Measurements from ENCODE around the gene OAS3.
"Not testable (repeated sequence)": the region's sequence is repeated elsewhere in the genome, so short reads cannot be mapped to it uniquely, and the experiment has no call there.

OAS3 gene

GRCh38 chr12:112973011-112973735 is 34.9 kb downstream of the OAS3 start:
- peak overlapping the region; percentile 56 for H3K27ac Mint-ChIP-seq
- peaks cover 16% of the 10 kb centered on the region for H3K4me1 Mint-ChIP-seq
- ATAC-seq (ENCODE audit: low read depth) (no peak), DNase-seq (ENCODE audit: low spot score in 2 of 2) (no peak)
- H3K27me3 Mint-ChIP-seq = no peaks in the 10 kb centered on the region
- H3K9me3 Mint-ChIP-seq = no peaks in the 10 kb centered on the region
- no peak overlapping the region for H3K4me3 Mint-ChIP-seq
- H3K36me3 Mint-ChIP-seq = peaks cover 9% of the 10 kb centered on the region

- peak overlapping the region; percentile 56 for H3K27ac Mint-ChIP-seq
- peaks cover 9% of the 10 kb centered on the region for H3K36me3 Mint-ChIP-seq
- no peaks in the 10 kb centered on the region for H3K9me3 Mint-ChIP-seq
- no peak overlapping the region for H3K4me3 Mint-ChIP-seq
- peaks cover 17% of the 10 kb centered on the region for H3K4me1 Mint-ChIP-seq
- ATAC-seq (ENCODE audit: low read depth) = no peak
- H3K27me3 Mint-ChIP-seq = no peaks in the 10 kb centered on the region
- DNase-seq (ENCODE audit: low spot score in 2 of 2) = no peak
Measured at GRCh38 chr12:112973818-112974231, 35.6 kb downstream of the OAS3 start.

DNA sequence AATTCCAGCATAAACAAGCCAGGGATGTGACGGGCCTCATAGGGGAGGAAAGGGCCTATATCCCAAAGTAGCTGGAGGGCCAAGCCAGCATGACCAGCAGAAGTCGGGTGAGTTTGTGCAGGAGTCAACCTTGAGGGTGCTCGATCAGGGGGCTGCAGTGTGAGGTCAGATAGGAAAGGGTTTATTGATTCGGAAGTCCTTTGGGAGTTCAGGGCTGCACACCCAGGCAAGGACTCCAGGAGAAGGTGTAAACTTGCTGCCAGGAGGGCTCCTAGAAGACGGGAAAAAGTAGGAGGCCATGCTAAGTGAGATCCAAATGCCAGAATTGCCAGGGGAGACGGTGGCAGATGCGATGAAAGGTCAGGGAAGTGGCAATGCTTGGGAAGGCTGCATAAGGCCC is 36.6 kb downstream of the OAS3 start:
- Mint-ChIP-seq H3K4me1 (peaks cover 27% of the 10 kb centered on the region), H3K36me3 (peaks cover 7% of the 10 kb centered on the region), H3K27ac (no peak overlapping the region)

GRCh38 chr12:112977139-112977538 is 38.9 kb downstream of the OAS3 start:
- DNase-seq (ENCODE audit: low spot score in 2 of 2) (no peak), ATAC-seq (ENCODE audit: low read depth) (no peak)
- no peak overlapping the region for H3K4me3 Mint-ChIP-seq
- H3K27me3 Mint-ChIP-seq = no peaks in the 10 kb centered on the region
- H3K27ac Mint-ChIP-seq = peak overlapping the region; percentile 69
- H3K9me3 Mint-ChIP-seq = no peaks in the 10 kb centered on the region
- peaks cover 5% of the 10 kb centered on the region for H3K36me3 Mint-ChIP-seq
- peaks cover 45% of the 10 kb centered on the region for H3K4me1 Mint-ChIP-seq

More for the DNA sequence above, 36.6 kb downstream of the OAS3 start:
- H3K27me3 Mint-ChIP-seq = no peaks in the 10 kb centered on the region
- DNase-seq (ENCODE audit: low spot score in 2 of 2) = no peak
- no peaks in the 10 kb centered on the region for H3K9me3 Mint-ChIP-seq
- H3K4me3 Mint-ChIP-seq = no peak overlapping the region
- ATAC-seq (ENCODE audit: low read depth) = no peak

- Mint-ChIP-seq H3K4me1 (peaks cover 49% of the 10 kb centered on the region), H3K4me3 (peak overlapping the region; percentile 99), H3K27me3 (no peaks in the 10 kb centered on the region), H3K27ac (peak overlapping the region; percentile 69), H3K36me3 (peaks cover 9% of the 10 kb centered on the region), H3K9me3 (peaks cover 3% of the 10 kb centered on the region)
- DNase-seq (ENCODE audit: low spot score in 2 of 2) = no peak
- no peak for ATAC-seq (ENCODE audit: low read depth)
Measured at GRCh38 chr12:112977641-112978040, 39.4 kb downstream of the OAS3 start.

DNA sequence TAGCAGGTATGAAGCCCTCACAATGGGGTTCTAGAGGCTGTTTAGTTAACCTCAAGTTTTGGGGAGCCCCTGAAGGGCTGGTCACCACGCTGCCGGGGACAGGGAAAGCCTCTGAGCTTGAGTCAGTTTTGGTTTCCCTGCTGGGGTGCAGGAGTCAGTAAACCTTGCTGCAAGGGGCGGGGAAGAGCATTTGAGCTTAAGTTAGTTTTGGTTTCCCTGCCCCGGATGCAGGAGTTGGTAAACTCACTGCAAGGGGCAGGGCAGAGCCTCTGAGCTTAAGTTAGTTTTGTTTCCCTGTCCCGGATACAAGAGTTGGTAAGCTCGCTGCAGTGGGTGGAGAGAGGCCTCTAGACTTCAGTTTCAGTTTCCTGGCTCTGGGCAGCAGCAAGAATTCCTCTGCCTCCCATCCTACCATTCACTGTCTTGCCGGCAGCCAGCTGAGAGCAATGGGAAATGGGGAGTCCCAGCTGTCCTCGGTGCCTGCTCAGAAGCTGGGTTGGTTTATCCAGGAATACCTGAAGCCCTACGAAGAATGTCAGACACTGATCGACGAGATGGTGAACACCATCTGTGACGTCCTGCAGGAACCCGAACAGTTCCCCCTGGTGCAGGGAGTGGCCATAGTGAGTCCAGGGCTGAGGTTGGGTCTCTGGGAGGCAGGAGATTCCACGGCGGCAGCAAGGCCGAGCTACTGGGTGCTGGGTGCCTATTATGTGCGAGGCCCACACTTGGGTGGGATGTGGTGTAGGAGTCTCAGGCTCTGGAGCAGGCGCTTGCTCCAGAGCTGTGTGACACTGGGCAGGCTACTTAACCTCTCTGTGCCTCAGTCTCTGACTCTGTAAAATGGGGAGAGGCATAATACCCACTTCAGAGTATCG is 40.1 kb downstream of the OAS3 start, which contains the start of gene OAS2:
TSS of gene OAS2 (plus strand) at position 357 of the 878 bp plus-strand sequence. CDS start at position 447, 90 bp downstream.
- DNase-seq (ENCODE audit: low spot score in 2 of 2) (peak; percentile 63 to 75), ATAC-seq (ENCODE audit: low read depth) (peak; percentile 93)
- H3K4me1 Mint-ChIP-seq = peaks cover 47% of the 10 kb centered on the region
- peaks cover 12% of the 10 kb centered on the region for H3K36me3 Mint-ChIP-seq
- peaks cover 5% of the 10 kb centered on the region for H3K9me3 Mint-ChIP-seq
- H3K4me3 Mint-ChIP-seq = peak within 1 kb of the TSS; percentile 99
- H3K27me3 Mint-ChIP-seq = no peaks in the 10 kb centered on the region
- H3K27ac Mint-ChIP-seq = peak within 1 kb of the TSS; percentile 69

DNA sequence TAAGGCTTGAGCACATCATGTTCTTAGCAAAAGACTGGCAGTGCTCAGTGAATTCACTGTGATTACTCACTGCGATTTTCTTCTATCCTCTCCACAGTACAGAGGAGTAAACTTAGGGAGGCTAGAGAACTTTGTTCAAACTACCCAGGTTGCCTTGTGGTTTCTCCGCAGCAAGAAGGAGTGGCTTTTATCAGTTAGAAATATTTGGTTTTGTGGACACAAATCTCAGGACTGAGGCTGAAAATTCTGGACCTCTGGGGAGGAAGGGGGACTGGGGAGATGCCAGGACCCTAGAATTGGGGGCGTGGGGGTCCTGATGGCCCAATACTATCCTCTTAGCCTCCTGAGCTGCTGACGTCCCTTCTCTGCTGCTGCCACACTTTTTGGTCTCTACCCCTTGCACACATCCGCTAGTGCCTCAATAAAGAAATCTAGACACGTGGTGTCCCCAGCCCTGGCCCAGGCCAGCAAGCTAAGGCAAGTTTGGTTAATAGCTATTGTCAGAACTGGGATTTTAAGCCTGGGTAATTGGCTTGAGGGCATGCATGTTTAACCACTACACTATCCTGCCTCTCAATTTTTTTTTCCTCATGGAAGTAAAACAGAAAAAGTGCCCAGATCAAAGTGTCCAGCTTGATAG is 40.9 kb downstream of the OAS3 start:
- Mint-ChIP-seq H3K27me3 (no peaks in the 10 kb centered on the region), H3K36me3 (peaks cover 19% of the 10 kb centered on the region), H3K4me1 (peaks cover 43% of the 10 kb centered on the region), H3K4me3 (peak overlapping the region; percentile 99), H3K27ac (peak overlapping the region; percentile 69), H3K9me3 (peaks cover 5% of the 10 kb centered on the region)
- DNase-seq (ENCODE audit: low spot score in 2 of 2) (peak in 1 of 2 donors; percentile 19), ATAC-seq (ENCODE audit: low read depth) (peak; percentile 18)

DNA sequence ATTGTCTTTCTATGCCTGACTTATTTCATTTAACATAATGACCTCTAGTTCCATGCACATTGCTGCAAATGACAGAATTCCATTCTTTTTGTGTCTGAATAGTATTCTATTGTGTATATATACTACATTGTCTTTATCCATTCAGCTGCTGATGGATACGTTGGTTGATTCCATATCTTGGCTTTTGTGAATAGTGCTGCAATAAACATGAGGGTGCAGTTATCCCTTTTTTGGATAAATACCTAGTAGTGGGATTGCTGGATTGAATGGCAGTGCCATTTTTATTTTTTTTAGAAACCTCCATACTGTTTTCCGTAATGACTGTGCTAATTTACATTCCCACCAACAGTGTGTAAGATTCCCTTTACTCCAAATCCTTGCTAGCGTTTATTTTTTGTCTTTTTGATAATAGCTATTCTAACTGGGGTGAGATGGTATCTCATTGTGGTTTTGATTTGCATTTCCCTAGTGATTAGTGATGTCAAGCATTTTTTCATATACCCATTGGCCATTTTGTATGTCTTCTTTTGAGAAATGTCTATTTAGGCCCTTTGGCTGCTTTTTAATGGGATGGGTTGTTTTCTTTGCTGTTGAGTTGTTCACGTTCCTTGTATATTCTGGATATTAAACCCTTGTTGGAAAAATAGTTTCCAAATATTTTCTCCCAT is 42.4 kb downstream of the OAS3 start:
- DNase-seq (ENCODE audit: low spot score in 2 of 2) (peak in 1 of 2 donors; percentile 10), ATAC-seq (ENCODE audit: low read depth) (no peak)
- Mint-ChIP-seq H3K9me3 (peaks cover 11% of the 10 kb centered on the region), H3K4me1 (peaks cover 40% of the 10 kb centered on the region), H3K4me3 (peak overlapping the region; percentile 99), H3K36me3 (peaks cover 29% of the 10 kb centered on the region), H3K27me3 (no peaks in the 10 kb centered on the region), H3K27ac (peak overlapping the region; percentile 69)

GRCh38 chr12:112985642-112986290 is 47.5 kb downstream of the OAS3 start:
- DNase-seq (ENCODE audit: low spot score in 2 of 2) = no peak
- no peak for ATAC-seq (ENCODE audit: low read depth)
- Mint-ChIP-seq H3K27ac (peak overlapping the region; percentile 41), H3K27me3 (no peaks in the 10 kb centered on the region), H3K36me3 (peaks cover 47% of the 10 kb centered on the region), H3K9me3 (peaks cover 11% of the 10 kb centered on the region), H3K4me3 (no peak overlapping the region), H3K4me1 (peaks cover 32% of the 10 kb centered on the region)

- H3K4me1 Mint-ChIP-seq = peaks cover 27% of the 10 kb centered on the region
- H3K9me3 Mint-ChIP-seq = peaks cover 11% of the 10 kb centered on the region
- no peaks in the 10 kb centered on the region for H3K27me3 Mint-ChIP-seq
- peaks cover 52% of the 10 kb centered on the region for H3K36me3 Mint-ChIP-seq
- H3K4me3 Mint-ChIP-seq = no peak overlapping the region
- H3K27ac Mint-ChIP-seq = peak overlapping the region; percentile 41
- DNase-seq (ENCODE audit: low spot score in 2 of 2) (no peak), ATAC-seq (ENCODE audit: low read depth) (no peak)
Measured at GRCh38 chr12:112986291-112986800, 48.1 kb downstream of the OAS3 start.

DNA sequence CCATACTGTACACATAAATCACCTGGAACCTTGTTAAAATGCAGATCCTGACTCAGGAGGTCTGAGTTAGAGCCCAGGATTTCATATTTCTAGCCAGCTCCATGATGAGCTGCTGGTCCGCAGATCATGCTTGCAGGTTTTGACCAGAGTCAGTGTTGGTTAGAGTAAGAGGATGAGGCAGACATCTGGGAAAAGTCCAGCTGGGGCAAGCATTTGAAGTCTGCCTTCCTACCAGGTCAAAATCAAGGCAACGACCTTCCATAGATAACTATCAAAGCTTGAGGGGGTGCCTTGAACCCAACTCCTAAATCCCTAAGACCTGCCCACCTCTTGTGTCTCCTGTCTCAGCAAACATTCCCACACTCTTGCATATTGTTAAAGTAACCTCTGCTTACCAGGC is 49.3 kb downstream of the OAS3 start:
- peaks cover 16% of the 10 kb centered on the region for H3K4me1 Mint-ChIP-seq
- no peaks in the 10 kb centered on the region for H3K27me3 Mint-ChIP-seq
- H3K36me3 Mint-ChIP-seq = peaks cover 49% of the 10 kb centered on the region
- DNase-seq (ENCODE audit: low spot score in 2 of 2) (no peak), ATAC-seq (ENCODE audit: low read depth) (no peak)
- H3K9me3 Mint-ChIP-seq = peaks cover 9% of the 10 kb centered on the region
- H3K27ac Mint-ChIP-seq = peak overlapping the region; percentile 78
- no peak overlapping the region for H3K4me3 Mint-ChIP-seq

DNA sequence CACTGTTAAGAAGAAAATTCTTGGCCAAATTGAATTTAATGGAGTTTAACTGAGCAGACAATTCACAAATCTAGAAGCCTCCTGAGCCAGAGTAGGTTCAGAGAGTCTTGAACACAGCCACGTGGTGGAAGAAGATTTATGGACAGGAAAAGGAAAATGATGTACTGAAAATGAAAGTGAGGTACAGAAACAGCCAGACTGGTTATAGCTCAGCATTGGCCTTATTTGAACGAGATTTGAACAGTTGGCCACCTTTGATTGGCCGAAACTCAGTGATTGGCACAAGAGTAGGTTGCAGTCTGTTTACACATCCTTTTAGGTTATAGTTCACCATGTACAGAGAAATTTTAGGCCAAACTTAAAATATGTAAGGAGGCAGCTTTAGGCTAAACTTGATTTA is 50.0 kb downstream of the OAS3 start:
- Mint-ChIP-seq H3K36me3 (peaks cover 45% of the 10 kb centered on the region), H3K9me3 (peaks cover 6% of the 10 kb centered on the region), H3K27me3 (no peaks in the 10 kb centered on the region), H3K4me1 (peaks cover 12% of the 10 kb centered on the region), H3K4me3 (no peak overlapping the region), H3K27ac (peak overlapping the region; percentile 78)
- DNase-seq (ENCODE audit: low spot score in 2 of 2) (no peak), ATAC-seq (ENCODE audit: low read depth) (peak; percentile 51)

- not testable (repeated sequence) for H3K9me3 Mint-ChIP-seq; H3K27me3 Mint-ChIP-seq; H3K4me1 Mint-ChIP-seq; DNase-seq (ENCODE audit: low spot score in 2 of 2); ATAC-seq (ENCODE audit: low read depth); H3K4me3 Mint-ChIP-seq
- Mint-ChIP-seq H3K36me3 (peaks cover 40% of the 10 kb centered on the region), H3K27ac (peak overlapping the region; percentile 78)
Measured at GRCh38 chr12:112988823-112989385, 50.6 kb downstream of the OAS3 start.
